HG03095 (cell line): ENCODE measurements around the gene NRSN2.
A peak's percentile ranks its signal among the peaks of the same experiment; 100 is the strongest.

ENCODE experiments used
- ATAC-seq: cut with Tn5 transposase; IDR thresholded peaks from one replicate; pipeline ENCODE4 v1.9.1; 2021; ENCODE audit warnings: moderate library complexity; ENCODE audit not compliant: unreplicated experiment

NRSN2 gene

GRCh38 chr20:346640-347316 lies at the start of gene NRSN2:
TSS of gene NRSN2 (plus strand) at chr20:347111. CDS start at chr20:349644, 2,533 bp downstream.
- ATAC-seq = peak; percentile 38

- peak; percentile 22 for ATAC-seq
Measured at GRCh38 chr20:297925-298775, 48.8 kb upstream of the NRSN2 start.

GRCh38 chr20:298776-299391 lies 48.0 kb upstream of the NRSN2 start:
- no peak for ATAC-seq

- ATAC-seq = no peak
Measured at GRCh38 chr20:300345-300990, 46.4 kb upstream of the NRSN2 start.

- no peak for ATAC-seq
Measured at GRCh38 chr20:301886-302848, 44.7 kb upstream of the NRSN2 start.

- ATAC-seq = no peak
Measured at GRCh38 chr20:305745-306144, 41.2 kb upstream of the NRSN2 start.

GRCh38 chr20:308427-309038 lies 38.4 kb upstream of the NRSN2 start:
- ATAC-seq = no peak

- ATAC-seq = no peak
Measured at GRCh38 chr20:309306-309840, 37.5 kb upstream of the NRSN2 start.

- ATAC-seq = peak; percentile 99
Measured at GRCh38 chr20:309841-310644, 36.9 kb upstream of the NRSN2 start.

- no peak for ATAC-seq
Measured at GRCh38 chr20:310645-311044, 36.3 kb upstream of the NRSN2 start.

- ATAC-seq = no peak
Measured at GRCh38 chr20:311609-312008, 35.3 kb upstream of the NRSN2 start.

GRCh38 chr20:312067-312466 lies 34.8 kb upstream of the NRSN2 start:
- ATAC-seq = no peak

GRCh38 chr20:312866-313265 lies 34.0 kb upstream of the NRSN2 start:
- ATAC-seq = no peak

- no peak for ATAC-seq
Measured at GRCh38 chr20:313402-313801, 33.5 kb upstream of the NRSN2 start.

GRCh38 chr20:313948-314347 lies 33.0 kb upstream of the NRSN2 start:
- ATAC-seq = no peak

- no peak for ATAC-seq
Measured at GRCh38 chr20:316316-317068, 30.4 kb upstream of the NRSN2 start.

- peak; percentile 44 for ATAC-seq
Measured at GRCh38 chr20:324177-325044, 22.5 kb upstream of the NRSN2 start.
